ENCODE measurements around the gene RABL6. TPM values are rescaled to one million over a fixed set of nuclear protein-coding genes. Genes with fewer than 3 reads are reported as not detected.
"Not testable (repeated sequence)": the region's sequence is repeated elsewhere in the genome, so short reads cannot be mapped to it uniquely, and the experiment has no call there.

Gene RABL6
- total RNA-seq, 1 experiment from 2014 or later: 30.0 TPM

GRCh38 chr9:136820971-136821825 is 13.4 kb downstream of the RABL6 start:
- no peak for DNase-seq (ENCODE audit: low read depth)

- DNase-seq (ENCODE audit: low read depth): no peak
Observed at GRCh38 chr9:136821826-136822544, 14.2 kb downstream of the RABL6 start.

GRCh38 chr9:136823136-136824046 is 15.6 kb downstream of the RABL6 start:
- DNase-seq (ENCODE audit: low read depth): no peak

- DNase-seq (ENCODE audit: low read depth): no peak
Observed at GRCh38 chr9:136824496-136825225, 16.9 kb downstream of the RABL6 start.

- no peak for DNase-seq (ENCODE audit: low read depth)
Observed at GRCh38 chr9:136825295-136826187, 17.8 kb downstream of the RABL6 start.

GRCh38 chr9:136826188-136826541 is 18.4 kb downstream of the RABL6 start:
- DNase-seq (ENCODE audit: low read depth): no peak

GRCh38 chr9:136826703-136827582 is 19.2 kb downstream of the RABL6 start:
- DNase-seq (ENCODE audit: low read depth): no peak

GRCh38 chr9:136827794-136828473 is 20.2 kb downstream of the RABL6 start:
- DNase-seq (ENCODE audit: low read depth): no peak

GRCh38 chr9:136828474-136829140 is 20.9 kb downstream of the RABL6 start:
- DNase-seq (ENCODE audit: low read depth): no peak

- DNase-seq (ENCODE audit: low read depth): no peak
Observed at GRCh38 chr9:136829412-136829811, 21.7 kb downstream of the RABL6 start.

GRCh38 chr9:136829981-136830885 is 22.5 kb downstream of the RABL6 start:
- DNase-seq (ENCODE audit: low read depth): no peak

GRCh38 chr9:136831002-136831719 is 23.4 kb downstream of the RABL6 start:
- DNase-seq (ENCODE audit: low read depth): no peak

- DNase-seq (ENCODE audit: low read depth): no peak
Observed at GRCh38 chr9:136831720-136832104, 24.0 kb downstream of the RABL6 start.

- DNase-seq (ENCODE audit: low read depth): no peak
Observed at GRCh38 chr9:136832581-136832980, 24.8 kb downstream of the RABL6 start.

- DNase-seq (ENCODE audit: low read depth): not testable (repeated sequence)
Observed at GRCh38 chr9:136833381-136834048, 25.8 kb downstream of the RABL6 start.

Measured in RPMI7951 (cell line).